GM12865 (cell line): ENCODE data around the gene CAPN10.

Experiments used
- DNase-seq: peaks from one replicate; pipeline ENCODE4 v3.0.0; 2010; ENCODE audit warnings: low read depth
- H3K4me3 ChIP-seq: 2 replicates; pipeline ENCODE4 v1.5.1; 2011; ENCODE audit warnings: mild to moderate bottlenecking, low read depth, low read length, control low read depth
- CTCF ChIP-seq: IDR thresholded peaks from 2 replicates; pipeline ENCODE4 v1.5.1; 2011; ENCODE audit warnings: low read length, control low read depth, low read depth, inconsistent platforms; ENCODE audit not compliant: insufficient read depth; ENCODE audit errors: missing control alignments

Gene CAPN10

GRCh38 chr2:240564561-240565332 lies 21.8 kb upstream of the CAPN10 start:
- peak; percentile 61 for DNase-seq
- TF ChIP-seq CTCF = peak; percentile 17
- H3K4me3 ChIP-seq = peak overlapping the region; percentile 79

- H3K4me3 ChIP-seq = peak overlapping the region; percentile 79
- DNase-seq = peak; percentile 94
- TF ChIP-seq CTCF = no peak
Observed at GRCh38 chr2:240565333-240566202, 21.0 kb upstream of the CAPN10 start.

GRCh38 chr2:240566203-240567136 lies 20.1 kb upstream of the CAPN10 start:
- peak; percentile 81 for TF ChIP-seq CTCF
- peak overlapping the region; percentile 79 for H3K4me3 ChIP-seq
- peak; percentile 96 for DNase-seq

GRCh38 chr2:240567137-240567871 lies 19.2 kb upstream of the CAPN10 start:
- DNase-seq = peak; percentile 34
- TF ChIP-seq CTCF = no peak
- peak overlapping the region; percentile 78 for H3K4me3 ChIP-seq

GRCh38 chr2:240567872-240568677 lies 18.5 kb upstream of the CAPN10 start, which contains the start of gene RNPEPL1:
Gene RNPEPL1 (plus strand): TSS chr2:240568484. CDS start chr2:240568587, 103 bp downstream.
- peak within 1 kb of the TSS; percentile 78 for H3K4me3 ChIP-seq
- peak; percentile 62 for DNase-seq
- TF ChIP-seq CTCF = no peak
